LoVo (cell line): ENCODE measurements around the gene TEX50.
"Not testable (repeated sequence)": the region's sequence is repeated elsewhere in the genome, so short reads cannot be mapped to it uniquely, and the experiment has no call there.

Source experiments
- DNase-seq: peaks from one replicate; pipeline ENCODE4 v3.0.0-alpha.2; 2016; ENCODE audit warnings: low spot score

TEX50 gene

DNA sequence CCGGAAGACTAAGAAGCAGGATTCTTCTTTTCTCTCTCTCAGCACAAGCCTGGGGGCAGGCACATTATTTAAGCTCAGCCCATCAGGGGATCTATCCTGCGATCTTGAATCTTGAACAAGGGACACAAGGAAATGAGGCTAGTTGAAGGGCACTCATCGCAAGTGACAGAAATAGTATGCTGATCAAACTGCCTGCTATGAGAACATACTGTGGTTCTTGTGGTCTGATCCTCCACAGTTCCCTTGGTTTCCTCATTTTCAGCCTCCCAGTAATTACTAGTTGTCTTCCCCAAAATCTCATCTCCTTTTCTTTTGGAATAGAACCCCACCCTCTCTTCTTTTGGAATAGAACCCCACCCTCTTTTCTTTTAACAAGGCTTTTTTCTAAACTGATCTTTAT is 28.0 kb downstream of the TEX50 start:
- no peak for DNase-seq

DNA sequence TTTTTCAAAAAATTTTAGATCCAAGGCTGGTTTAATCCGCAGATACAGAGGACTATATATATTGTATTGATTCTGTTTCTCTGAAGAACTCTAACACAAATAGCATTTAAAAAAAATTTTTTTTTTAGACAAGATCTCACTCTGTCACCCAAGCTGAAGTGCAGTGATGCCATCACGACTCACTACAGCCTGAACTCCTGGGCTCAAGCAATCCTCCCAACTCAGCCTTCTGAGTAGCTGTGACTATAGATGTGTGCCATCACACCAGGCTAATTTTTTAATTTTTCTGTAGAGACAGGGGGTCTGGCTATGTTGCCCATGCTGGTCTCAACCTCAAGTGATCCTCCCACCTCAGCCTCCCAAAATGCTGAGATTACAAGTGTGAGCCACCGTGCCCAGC is 31.5 kb downstream of the TEX50 start:
- no peak for DNase-seq

DNA sequence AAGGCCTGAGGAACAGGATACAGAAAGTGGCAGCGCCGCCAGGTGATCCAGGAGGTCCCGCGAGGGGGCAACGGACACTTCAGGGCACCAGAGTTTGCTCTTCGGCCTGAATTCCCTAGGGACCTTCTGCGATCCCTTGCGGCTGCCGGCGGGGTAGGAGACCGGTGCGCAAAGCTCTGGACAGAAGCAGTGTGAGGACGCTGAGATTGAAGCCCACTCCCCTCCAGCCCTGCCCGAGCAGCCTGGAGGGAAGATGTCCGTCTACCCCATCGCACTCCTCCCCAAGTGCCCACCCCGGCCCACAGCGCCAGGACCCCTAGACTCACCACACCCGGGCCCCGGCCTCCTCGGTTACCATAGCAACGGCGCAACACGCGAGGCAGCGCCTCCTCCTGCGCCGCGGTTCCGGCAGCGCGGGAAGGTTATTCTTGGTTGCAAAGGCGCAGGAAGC is 34.4 kb downstream of the TEX50 start, which contains the start of gene ANKRD45:
TSS of gene ANKRD45 (minus strand) at position 361 of the 451 bp plus-strand sequence. CDS start 10,433 bp downstream, outside the sequence.
- DNase-seq: no peak

DNA sequence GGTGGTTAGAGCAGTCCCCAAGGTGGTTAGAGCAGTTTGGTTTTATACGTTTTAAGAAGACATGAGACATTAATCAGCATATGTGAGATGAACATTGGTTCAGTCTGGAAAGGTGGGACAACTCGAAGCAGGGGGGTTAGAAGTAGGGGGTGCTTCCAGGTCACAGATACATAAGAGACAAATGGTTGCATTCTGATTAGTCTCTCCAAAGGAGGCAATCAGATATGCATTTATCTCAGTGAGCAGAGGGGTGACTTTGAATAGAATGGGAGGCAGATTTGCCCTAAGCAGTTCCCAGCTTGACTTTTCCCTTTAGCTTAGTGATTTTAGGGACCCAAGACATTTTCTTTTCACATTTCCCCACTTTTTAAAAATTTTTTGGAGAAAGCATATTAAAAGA is 39.4 kb downstream of the TEX50 start:
- DNase-seq: not testable (repeated sequence)

DNA sequence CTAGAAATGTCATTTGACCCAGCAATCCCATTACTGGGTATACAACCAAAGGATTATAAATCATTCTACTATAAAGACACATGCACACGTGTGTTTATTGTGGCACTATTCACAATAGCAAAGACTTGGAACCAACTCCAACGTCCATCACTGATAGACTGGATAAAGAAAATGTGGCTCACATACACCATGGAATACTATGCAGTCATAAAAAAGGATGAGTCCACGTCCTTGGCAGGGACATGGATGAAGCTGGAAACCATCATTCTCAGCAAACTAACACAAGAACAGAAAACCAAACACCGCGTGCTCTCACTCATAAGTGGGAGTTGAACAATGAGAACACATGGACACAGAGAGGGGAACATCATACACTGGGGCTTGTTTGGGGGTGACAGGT is 45.0 kb downstream of the TEX50 start:
- DNase-seq: not testable (repeated sequence)

DNA sequence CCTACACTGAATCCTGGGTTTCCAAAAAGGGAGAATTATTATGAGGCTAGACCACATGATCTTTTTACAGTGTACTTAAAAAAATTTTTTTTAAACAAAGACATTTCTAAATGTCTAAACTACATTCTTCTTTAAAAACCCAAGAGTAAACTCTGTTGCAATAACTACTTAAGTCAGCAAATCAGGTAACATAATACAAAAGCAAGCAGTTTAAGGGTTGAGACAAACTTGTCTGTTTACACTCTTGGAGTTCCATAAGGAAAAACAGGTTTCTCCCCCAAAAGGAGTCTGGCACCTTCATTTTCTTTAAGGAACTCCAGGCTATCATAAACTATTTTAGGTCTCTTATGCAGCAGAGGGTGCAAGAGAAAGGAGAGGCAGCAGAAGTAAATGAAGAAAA is 47.0 kb downstream of the TEX50 start:
- no peak for DNase-seq

DNA sequence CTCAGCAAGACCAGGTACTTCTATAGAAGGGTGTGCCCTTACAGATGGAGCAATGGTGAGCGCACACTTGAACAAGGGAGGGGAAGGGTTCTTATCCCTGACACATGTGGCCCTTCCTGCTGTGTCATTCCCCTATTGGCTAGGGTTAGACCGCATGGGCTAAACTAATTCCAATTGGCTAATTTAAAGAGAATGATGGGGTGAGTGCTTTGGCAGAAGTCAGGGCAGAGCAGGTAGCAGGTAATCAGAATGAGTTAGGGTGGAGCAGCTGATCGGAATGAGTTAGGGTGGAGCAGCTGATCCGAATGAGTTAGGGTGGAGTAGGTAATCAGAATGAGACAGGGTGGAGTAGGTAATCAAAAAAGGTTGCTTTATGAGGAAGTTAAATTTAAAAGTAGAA is 48.7 kb downstream of the TEX50 start:
- DNase-seq: not testable (repeated sequence)

DNA sequence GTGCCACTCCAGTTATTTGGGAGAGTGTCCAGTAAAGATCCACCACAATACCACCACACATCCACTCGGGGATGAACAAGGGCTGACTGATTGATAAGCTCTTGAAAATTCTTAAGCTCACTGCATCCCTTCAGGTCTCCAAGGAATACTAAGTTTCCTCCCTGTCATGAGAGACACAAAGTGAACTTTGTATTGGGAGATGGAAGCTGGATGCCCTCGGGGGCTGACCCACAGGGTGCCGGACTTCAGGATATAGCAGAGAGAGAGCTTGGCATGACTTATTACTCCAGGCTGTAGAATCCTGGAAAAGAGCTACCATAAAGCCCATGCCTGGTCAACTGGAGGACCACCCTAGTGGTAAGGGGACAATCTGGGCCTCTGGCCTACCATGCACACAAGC is 50.0 kb downstream of the TEX50 start:
- DNase-seq: not testable (repeated sequence)
